ENCODE measurements around the gene EVL.

DNA sequence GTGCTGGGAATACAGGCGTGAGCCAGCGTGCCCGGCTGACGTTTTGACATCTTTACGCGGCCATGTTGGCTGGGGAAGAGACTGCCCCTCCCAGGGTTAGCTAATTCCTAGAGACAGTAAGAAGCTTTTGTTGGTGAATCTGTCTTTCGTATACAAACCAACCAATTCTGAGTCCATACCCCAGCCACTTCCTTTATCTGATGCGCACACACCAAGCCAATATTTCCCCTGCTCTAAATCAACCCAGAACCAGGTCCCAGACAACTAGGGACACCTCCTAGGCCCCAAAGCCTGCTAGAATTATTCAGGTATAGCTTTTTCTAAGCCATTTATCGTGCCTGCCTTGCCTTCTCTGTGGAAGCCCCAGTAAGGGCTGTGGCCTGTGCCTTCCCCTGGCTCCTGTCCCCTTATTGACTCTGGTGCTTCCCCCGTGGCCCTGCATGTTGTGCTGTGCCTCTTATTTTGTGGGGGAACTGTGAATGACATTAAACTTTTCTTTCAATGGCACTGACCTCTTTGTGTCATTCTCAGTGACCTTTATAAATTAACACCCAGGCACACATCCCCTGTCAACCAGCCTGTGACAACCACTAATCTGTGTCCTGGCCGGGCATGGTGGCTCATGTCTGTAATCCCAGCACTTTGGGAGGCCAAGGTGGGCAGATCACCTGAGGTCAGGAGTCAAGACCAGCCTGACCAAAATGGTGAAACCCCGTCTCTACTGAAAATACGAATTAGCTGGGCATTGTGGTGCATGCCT is 10.7 kb upstream of the EVL start:
- TF ChIP-seq, protein P1, sequence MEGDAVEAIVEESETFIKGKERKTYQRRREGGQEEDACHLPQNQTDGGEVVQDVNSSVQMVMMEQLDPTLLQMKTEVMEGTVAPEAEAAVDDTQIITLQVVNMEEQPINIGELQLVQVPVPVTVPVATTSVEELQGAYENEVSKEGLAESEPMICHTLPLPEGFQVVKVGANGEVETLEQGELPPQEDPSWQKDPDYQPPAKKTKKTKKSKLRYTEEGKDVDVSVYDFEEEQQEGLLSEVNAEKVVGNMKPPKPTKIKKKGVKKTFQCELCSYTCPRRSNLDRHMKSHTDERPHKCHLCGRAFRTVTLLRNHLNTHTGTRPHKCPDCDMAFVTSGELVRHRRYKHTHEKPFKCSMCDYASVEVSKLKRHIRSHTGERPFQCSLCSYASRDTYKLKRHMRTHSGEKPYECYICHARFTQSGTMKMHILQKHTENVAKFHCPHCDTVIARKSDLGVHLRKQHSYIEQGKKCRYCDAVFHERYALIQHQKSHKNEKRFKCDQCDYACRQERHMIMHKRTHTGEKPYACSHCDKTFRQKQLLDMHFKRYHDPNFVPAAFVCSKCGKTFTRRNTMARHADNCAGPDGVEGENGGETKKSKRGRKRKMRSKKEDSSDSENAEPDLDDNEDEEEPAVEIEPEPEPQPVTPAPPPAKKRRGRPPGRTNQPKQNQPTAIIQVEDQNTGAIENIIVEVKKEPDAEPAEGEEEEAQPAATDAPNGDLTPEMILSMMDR (IDR thresholded peaks at IDR 0.05) = no peak
- TF ChIP-seq POLR2AphosphoS5 (IDR thresholded peaks at IDR 0.05) = no peak
- TF ChIP-seq POLR2A (IDR thresholded peaks at IDR 0.05) = no peak

All from prostate gland (tissue), 2 donors.